ENCODE measurements around the gene UBL7.

DNA sequence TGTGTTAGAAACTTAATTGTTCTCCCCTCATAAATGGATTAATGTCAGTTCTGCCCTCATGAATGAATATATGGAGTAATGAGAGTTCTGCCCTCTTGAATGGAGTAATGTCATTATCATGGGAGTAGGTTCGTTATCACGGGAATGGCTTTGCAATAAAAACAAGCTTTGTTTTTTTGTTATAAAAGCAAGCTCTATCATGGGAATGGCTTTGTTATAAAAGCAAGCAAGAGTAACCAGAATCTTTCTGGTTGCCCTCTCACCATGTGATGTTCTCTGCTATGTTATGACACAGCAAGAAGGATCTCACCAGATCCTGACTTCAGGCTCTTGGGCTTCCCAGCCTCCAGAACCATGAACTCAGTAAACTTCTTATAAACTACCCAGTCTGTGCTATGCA, 38.4 kb upstream of the UBL7 start:
- TF ChIP-seq, protein P1, sequence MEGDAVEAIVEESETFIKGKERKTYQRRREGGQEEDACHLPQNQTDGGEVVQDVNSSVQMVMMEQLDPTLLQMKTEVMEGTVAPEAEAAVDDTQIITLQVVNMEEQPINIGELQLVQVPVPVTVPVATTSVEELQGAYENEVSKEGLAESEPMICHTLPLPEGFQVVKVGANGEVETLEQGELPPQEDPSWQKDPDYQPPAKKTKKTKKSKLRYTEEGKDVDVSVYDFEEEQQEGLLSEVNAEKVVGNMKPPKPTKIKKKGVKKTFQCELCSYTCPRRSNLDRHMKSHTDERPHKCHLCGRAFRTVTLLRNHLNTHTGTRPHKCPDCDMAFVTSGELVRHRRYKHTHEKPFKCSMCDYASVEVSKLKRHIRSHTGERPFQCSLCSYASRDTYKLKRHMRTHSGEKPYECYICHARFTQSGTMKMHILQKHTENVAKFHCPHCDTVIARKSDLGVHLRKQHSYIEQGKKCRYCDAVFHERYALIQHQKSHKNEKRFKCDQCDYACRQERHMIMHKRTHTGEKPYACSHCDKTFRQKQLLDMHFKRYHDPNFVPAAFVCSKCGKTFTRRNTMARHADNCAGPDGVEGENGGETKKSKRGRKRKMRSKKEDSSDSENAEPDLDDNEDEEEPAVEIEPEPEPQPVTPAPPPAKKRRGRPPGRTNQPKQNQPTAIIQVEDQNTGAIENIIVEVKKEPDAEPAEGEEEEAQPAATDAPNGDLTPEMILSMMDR (IDR thresholded peaks at IDR 0.05; ENCODE audit: low read depth, low read length): no peak
- no peak for TF ChIP-seq EZH2phosphoT487 (IDR thresholded peaks at IDR 0.05; ENCODE audit: low read depth)
